HG02763 (cell line): Measurements from ENCODE around the gene CHRNE.
"Not testable (repeated sequence)": the region's sequence is repeated elsewhere in the genome, so short reads cannot be mapped to it uniquely, and the experiment has no call there.

Experiments
- ATAC-seq: cut with Tn5 transposase; IDR thresholded peaks from one replicate; pipeline ENCODE4 v1.9.1; 2021; ENCODE audit warnings: mild to moderate bottlenecking, moderate library complexity; ENCODE audit not compliant: unreplicated experiment

CHRNE gene

DNA sequence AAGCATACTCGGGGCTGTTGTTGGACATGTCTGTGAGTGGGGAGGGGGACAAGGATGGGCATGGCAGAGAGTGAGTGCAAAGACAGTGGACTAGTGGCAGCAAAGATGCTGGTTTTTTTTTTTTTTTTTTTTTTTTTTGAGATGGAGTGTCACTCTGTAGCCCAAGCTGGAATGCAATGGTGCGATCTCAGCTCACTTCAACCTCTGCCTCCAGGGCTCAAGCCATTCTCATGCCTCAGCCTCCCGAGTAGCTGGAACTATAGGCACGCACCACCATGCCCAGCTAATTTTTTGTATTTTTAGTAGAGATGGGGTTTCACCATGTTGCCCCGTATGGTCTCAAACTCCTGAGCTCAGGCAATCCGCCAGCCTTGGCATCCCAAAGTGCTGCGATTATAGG lies 45.6 kb downstream of the CHRNE start:
- ATAC-seq, result not testable (repeated sequence)

DNA sequence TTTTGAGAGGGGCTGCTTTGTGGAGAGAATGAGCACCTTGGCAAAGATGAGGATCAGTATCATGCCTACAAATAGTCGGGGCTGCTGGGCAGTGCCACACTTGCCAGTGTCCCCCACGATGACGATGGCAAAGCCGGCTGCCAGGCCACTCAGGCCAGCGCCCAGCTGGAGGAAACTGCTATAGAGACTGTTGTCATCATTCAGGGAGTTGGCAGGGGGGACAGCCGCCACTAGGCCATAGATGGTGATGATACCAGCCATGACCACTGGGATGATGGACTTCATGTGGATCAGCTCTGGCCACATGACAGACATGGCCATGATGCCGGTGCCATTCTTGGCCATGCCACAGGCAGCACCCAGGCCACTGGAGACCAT lies 46.0 kb downstream of the CHRNE start:
- ATAC-seq, result no peak

DNA sequence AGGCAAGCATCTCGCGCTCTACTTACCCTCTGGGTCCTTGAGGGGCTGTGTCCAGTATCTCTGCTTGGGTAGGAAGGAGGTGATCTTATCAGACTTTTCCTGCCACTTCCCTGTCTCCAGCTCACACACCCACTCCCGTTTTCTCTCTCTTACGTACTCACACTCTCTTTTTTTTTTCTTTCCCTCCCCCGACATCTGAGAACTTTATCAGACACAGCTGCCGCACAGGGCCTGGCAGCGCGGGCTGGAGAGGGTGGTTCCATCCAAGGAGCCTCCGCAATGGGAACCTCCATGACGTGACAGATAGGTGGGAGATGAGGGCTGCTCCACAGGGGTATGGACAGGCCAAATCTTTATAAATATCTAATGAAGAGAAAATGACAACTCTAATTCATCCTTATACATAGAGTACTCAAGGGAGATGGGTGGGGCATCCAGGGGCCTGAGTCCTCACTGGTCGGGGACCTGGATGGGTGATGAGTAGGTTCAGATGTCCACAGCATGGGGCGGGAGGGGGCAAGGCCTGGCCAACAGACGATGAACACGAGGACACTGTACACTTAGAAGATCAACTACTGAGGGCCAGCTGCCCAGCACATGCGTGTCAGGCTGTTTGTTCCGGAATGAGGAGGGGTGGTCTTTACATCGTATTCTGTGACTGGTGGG lies 46.5 kb downstream of the CHRNE start:
- ATAC-seq, result no peak

DNA sequence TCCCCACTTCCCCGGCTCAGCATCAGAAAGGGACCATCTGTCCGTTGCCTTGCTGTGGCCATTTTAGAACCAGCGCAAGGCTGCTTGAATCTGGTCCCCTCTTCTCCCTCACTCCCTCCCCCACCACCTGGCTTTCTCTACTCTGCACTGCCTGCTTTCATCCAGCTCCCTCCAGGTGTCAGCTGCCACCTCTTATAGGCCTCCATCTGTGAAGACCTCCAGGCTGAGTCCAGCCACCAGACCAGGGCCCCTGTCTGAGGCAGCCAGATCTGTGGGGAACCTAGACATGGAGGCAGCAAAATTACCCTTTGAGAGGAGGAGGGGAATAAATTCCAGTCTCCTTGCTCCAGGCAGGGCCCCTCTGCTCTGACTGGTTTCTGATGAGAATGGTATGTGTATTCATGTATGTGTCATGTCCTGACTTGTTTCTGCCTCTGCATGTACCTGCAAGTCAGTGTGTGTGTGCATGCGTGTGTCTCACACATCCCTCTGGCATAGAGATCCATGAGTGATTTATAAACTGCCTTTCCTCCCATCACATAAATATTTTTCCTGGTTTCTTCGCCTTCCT lies 48.7 kb downstream of the CHRNE start:
- no peak for ATAC-seq

DNA sequence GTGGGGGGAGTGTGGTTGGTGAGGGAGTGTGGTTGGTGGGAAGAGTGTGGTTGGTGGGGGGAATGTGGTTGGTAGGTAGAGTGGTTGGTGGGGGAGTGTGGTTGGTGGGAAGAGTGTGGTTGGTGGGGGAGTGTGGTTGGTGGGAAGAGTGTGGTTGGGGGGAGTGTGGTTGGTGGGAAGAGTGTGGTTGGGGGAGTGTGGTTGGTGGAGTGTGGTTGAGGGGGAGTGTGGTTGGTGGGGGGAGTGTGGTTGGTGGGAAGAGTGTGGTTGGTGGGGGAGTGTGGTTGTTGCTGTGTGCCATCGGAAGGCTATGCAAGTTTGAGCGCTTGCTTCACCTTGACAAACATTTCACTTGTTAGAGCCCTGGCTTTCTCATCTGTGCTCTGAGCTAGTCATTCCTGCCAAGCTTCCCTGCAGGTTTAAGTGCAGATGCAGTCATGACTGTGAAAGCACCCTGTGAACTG lies 49.7 kb downstream of the CHRNE start:
- ATAC-seq, result no peak

DNA sequence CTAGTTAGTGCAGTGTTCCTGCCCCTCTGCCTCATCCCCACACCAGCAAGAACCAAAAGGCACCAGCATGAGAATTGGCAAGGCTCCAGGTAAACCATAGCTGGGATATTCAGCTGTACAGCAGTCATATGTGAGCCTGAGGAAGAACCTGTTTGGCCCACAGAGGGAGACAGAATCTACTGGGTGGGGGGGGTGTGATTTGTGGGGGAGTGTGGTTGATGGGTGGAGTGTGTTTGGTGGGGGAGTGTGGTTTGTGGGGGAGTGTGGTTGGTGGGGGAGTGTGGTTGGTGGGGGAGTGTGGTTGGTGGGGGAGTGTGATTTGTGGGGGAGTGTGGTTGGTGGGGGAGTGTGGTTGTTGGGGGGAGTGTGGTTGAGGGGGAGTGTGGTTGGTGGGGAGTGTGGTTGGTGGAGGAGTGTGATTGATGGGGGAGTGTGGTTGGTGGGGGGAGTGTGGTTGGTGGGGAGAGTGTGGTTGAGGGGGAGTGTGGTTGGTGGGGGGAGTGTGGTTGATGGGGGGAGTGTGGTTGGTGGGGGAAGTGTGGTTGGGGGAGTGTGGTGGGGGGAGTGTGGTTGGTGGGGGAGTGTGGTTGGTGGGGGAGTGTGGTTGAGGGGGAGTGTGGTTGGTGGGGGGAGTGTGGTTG lies 50.2 kb downstream of the CHRNE start:
- ATAC-seq, result no peak

DNA sequence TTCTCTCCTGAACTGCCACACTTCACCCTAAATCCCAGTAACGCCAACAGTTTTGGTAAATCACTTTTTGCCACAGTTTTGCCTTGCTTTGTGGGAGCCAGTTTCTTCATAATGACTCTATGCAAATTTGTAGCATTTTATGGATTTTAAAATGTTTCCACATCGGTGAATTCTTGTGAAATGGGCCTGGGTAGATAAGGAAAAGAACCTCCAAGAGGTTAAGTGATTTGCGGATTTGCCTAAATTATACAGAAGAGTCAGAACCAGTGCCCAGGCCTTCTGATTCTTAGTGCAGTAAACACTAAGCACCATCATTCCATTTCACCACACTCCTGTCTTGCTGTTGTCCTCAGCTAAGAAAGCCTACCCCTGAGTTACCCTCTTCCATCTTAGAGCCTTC lies 51.8 kb downstream of the CHRNE start:
- ATAC-seq, result no peak

DNA sequence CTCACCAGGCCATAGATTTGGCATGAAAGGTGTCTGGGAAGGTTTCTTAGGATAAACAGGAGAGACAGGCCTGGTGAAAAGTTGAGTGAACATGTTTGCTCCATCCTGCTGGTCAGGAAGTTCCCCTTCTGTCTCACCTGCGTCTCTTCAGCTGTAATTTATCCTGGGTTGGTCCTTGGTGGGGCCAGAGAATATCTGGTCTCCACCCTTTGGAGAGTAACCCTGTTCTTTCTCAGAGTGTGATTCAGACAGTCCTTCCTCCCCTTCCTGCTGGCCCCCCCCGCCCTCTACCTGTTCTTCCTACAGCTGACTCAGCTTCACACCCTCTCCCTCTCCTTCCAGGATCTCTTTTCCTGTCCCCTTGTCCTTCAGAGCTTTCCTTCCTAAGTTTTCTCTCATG lies 52.7 kb downstream of the CHRNE start:
- no peak for ATAC-seq

DNA sequence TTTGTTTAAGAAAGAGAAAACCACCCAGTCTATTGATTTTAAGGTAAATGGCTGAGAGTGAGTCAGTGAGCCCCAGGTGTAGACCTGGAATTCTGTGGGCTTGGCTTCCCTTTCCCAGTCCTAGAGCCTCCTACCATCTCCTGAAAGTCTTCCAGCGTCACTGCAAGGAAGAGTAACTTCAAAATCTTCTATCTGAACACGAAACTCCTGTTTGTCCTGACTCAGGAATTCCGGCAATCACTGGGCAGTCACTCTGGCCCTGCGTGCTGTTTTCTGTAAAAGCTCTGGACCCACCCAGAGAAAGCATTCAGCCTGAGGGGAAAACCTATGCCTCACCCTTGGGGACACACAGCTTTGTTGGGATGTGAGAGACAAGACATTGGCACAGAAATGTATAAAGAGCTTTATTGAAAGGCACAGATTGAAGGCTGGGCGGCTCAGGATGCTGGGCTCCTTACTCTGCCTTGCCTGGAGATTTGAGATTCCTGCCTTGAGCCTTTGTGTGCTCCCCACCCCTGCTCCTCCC lies 53.8 kb downstream of the CHRNE start:
- ATAC-seq, result no peak
